ENCODE results near the gene THRB.

THRB gene

GRCh38 chr3:24471486-24471885 is 23.2 kb downstream of the THRB start:
- TF ChIP-seq OVOL3 (tag by site-specific recombination; IDR thresholded peaks at IDR 0.05) (no peak), ZBTB48 (tag by site-specific recombination; IDR thresholded peaks at IDR 0.05) (no peak), ZNF366 (tag by site-specific recombination; conservative IDR thresholded peaks at IDR 0.05) (no peak), ZNF354C (tag by site-specific recombination; IDR thresholded peaks at IDR 0.05; ENCODE audit: borderline replicate concordance, low read depth) (no peak), ZNF311 (tag by site-specific recombination; IDR thresholded peaks at IDR 0.05; ENCODE audit: borderline replicate concordance) (no peak)
- no peaks in the 10 kb centered on the region for H3K9me3 ChIP-seq (ENCODE audit: control insufficient read depth, insufficient read depth, low read depth, low read length)
- 0 out of 2 replicates have a peak, but pooled peaks cover 5% of the 10 kb centered on the region for H3K4me1 ChIP-seq (ENCODE audit: control insufficient read depth, insufficient read depth, low read length)
- no peak overlapping the region for H3K4me3 ChIP-seq (ENCODE audit: low read depth, low read length)
- no peak overlapping the region for H3K27ac ChIP-seq (ENCODE audit: extremely low read depth, low read depth, low read length)
- POLR2A ChIA-PET, result no interaction called here
- CTCF ChIA-PET, result interaction anchor here (0.6 kb wide), 1 partner anchor 1019 kb away, joined by 3 read pairs; no protein-coding TSS in a partner anchor
- H3K36me3 ChIP-seq (ENCODE audit: control insufficient read depth in 2 of 2, insufficient read depth in 1 of 2, low read length in 2 of 2), result no peaks in the 10 kb centered on the region

GRCh38 chr3:24470277-24470676 is 24.4 kb downstream of the THRB start:
- CTCF ChIA-PET, result interaction anchor here (1.4 kb wide), 1 partner anchor 8 kb away, joined by 3 read pairs; no protein-coding TSS in a partner anchor
- no peak for TF ChIP-seq ZSCAN16 (tag by site-specific recombination; IDR thresholded peaks at IDR 0.05)
- no peak for TF ChIP-seq BCL6B (tag by site-specific recombination; IDR thresholded peaks at IDR 0.05)
- no peak for TF ChIP-seq ZNF23 (tag by site-specific recombination; IDR thresholded peaks at IDR 0.05; ENCODE audit: borderline replicate concordance)
- TF ChIP-seq ZNF621 (tag by site-specific recombination; IDR thresholded peaks at IDR 0.05), result no peak
- TF ChIP-seq ZNF394 (tag by site-specific recombination; IDR thresholded peaks at IDR 0.05; ENCODE audit: borderline replicate concordance), result no peak
- TF ChIP-seq KLF1 (tag by site-specific recombination; IDR thresholded peaks at IDR 0.05), result no peak
- no peak for TF ChIP-seq OSR2 (tag by site-specific recombination; IDR thresholded peaks at IDR 0.05)
- TF ChIP-seq ZNF510 (tag by site-specific recombination; IDR thresholded peaks at IDR 0.05; ENCODE audit: insufficient replicate concordance), result no peak
- TF ChIP-seq ZNF302 (tag by site-specific recombination; IDR thresholded peaks at IDR 0.05; ENCODE audit: low read depth), result no peak
- no peak for TF ChIP-seq ZNF292 (tag by site-specific recombination; IDR thresholded peaks at IDR 0.05; ENCODE audit: borderline replicate concordance, low read depth)
- no peak for TF ChIP-seq ZNF311 (tag by site-specific recombination; IDR thresholded peaks at IDR 0.05; ENCODE audit: borderline replicate concordance)

GRCh38 chr3:24464389-24464788 is 30.3 kb downstream of the THRB start:
- Histone ChIP-seq H3K36me3 (ENCODE audit: control insufficient read depth in 2 of 2, insufficient read depth in 1 of 2, low read length in 2 of 2) (no peaks in the 10 kb centered on the region), H3K4me3 (ENCODE audit: low read depth, low read length) (no peak overlapping the region), H3K9me3 (ENCODE audit: control insufficient read depth, insufficient read depth, low read depth, low read length) (no peaks in the 10 kb centered on the region), H3K4me1 (ENCODE audit: control insufficient read depth, insufficient read depth, low read length) (no peaks in the 10 kb centered on the region), H3K27ac (ENCODE audit: extremely low read depth, low read depth, low read length) (no peak overlapping the region)
- ChIA-PET CTCF (no interaction called here), POLR2A (no interaction called here)
- TF ChIP-seq TSHZ1 (tag by site-specific recombination; IDR thresholded peaks at IDR 0.05; ENCODE audit: borderline replicate concordance), result no peak
- no peak for TF ChIP-seq ZBTB11 (tag by site-specific recombination; conservative IDR thresholded peaks at IDR 0.05; ENCODE audit: low read depth)
- TF ChIP-seq ZNF658 (tag by site-specific recombination; IDR thresholded peaks at IDR 0.05), result no peak
- TF ChIP-seq ZNF837 (tag by site-specific recombination; IDR thresholded peaks at IDR 0.05), result no peak
- TF ChIP-seq ZNF174 (tag by site-specific recombination; IDR thresholded peaks at IDR 0.05), result no peak
- TF ChIP-seq ZNF239 (tag by site-specific recombination; IDR thresholded peaks at IDR 0.05), result no peak
- no peak for TF ChIP-seq ZNF555 (tag by site-specific recombination; conservative IDR thresholded peaks at IDR 0.05)
- TF ChIP-seq SCRT1 (tag by site-specific recombination; IDR thresholded peaks at IDR 0.05; ENCODE audit: borderline replicate concordance), result no peak
- TF ChIP-seq SP2 (tag by site-specific recombination; IDR thresholded peaks at IDR 0.05), result no peak
- TF ChIP-seq GLI2 (tag by site-specific recombination; IDR thresholded peaks at IDR 0.05; ENCODE audit: borderline replicate concordance, low read depth), result no peak

More at GRCh38 chr3:24470277-24470676, 24.4 kb downstream of the THRB start:
- H3K4me1 ChIP-seq (ENCODE audit: control insufficient read depth, insufficient read depth, low read length), result no peaks in the 10 kb centered on the region
- H3K36me3 ChIP-seq (ENCODE audit: control insufficient read depth in 2 of 2, insufficient read depth in 1 of 2, low read length in 2 of 2), result no peaks in the 10 kb centered on the region
- no peak overlapping the region for H3K4me3 ChIP-seq (ENCODE audit: low read depth, low read length)
- POLR2A ChIA-PET, result no interaction called here
- no peak overlapping the region for H3K27ac ChIP-seq (ENCODE audit: extremely low read depth, low read depth, low read length)
- no peaks in the 10 kb centered on the region for H3K9me3 ChIP-seq (ENCODE audit: control insufficient read depth, insufficient read depth, low read depth, low read length)
